Natural killer cell (primary cell): ENCODE results near the gene SYPL1. TPM values are rescaled to one million over a fixed set of nuclear protein-coding genes. Genes with fewer than 3 reads are reported as not detected.

ENCODE experiments used
- ATAC-seq, 3 donors: fragments of 150-1000 bp in 2 of 3; fragments of 200-7000 bp in 1 of 3; cut with Tn5 transposase; 1 replicate in 1 of 3; 2 replicates in 2 of 3; pipeline ENCODE4 v1.10.0; 2021; ENCODE audit warnings: mild to moderate bottlenecking in 2 of 3, moderate library complexity in 2 of 3
- DNase-seq, 2 donors: peaks; one replicate each; pipeline versions ENCODE4 v3.0.0 to v3.0.0-alpha.2; 2013 to 2021; ENCODE audit warnings: mixed read lengths in 1 of 2
- H3K27ac ChIP-seq: one replicate; pipeline ENCODE4 v1.5.1; 2013; ENCODE audit warnings: mild to moderate bottlenecking, low read length
- H3K27me3 ChIP-seq: one replicate; pipeline ENCODE4 v1.6.1; 2013; ENCODE audit warnings: low read length; ENCODE audit not compliant: control insufficient read depth, insufficient read depth
- H3K36me3 ChIP-seq: one replicate; pipeline ENCODE4 v1.6.1; 2013; ENCODE audit warnings: low read length; ENCODE audit not compliant: control insufficient read depth, insufficient read depth
- H3K4me1 ChIP-seq: one replicate; pipeline ENCODE4 v1.6.1; 2013; ENCODE audit warnings: low read length; ENCODE audit not compliant: control insufficient read depth, insufficient read depth
- H3K4me3 ChIP-seq: one replicate; pipeline ENCODE4 v1.5.1; 2013; ENCODE audit warnings: low read length
- H3K9me3 ChIP-seq: one replicate; pipeline ENCODE4 v1.6.1; 2013; ENCODE audit warnings: low read length; ENCODE audit not compliant: control insufficient read depth, insufficient read depth
- H3K27ac Mint-ChIP-seq, 2 donors: one replicate each; pipeline ENCODE4 v1.8.0; 2022; ENCODE audit warnings: mild to moderate bottlenecking in 2 of 2, mixed read lengths in 2 of 2, moderate library complexity in 1 of 2
- H3K27me3 Mint-ChIP-seq, 2 donors: one replicate each; pipeline ENCODE4 v1.8.0; 2022; ENCODE audit warnings: low read depth in 2 of 2, mixed read lengths in 2 of 2
- H3K36me3 Mint-ChIP-seq: one replicate; pipeline ENCODE4 v1.8.0; 2022; ENCODE audit warnings: mixed read lengths
- H3K4me1 Mint-ChIP-seq, 2 donors: one replicate each; pipeline ENCODE4 v1.8.0; 2022; ENCODE audit warnings: mixed read lengths in 2 of 2
- H3K4me3 Mint-ChIP-seq: one replicate; pipeline ENCODE4 v1.8.0; 2022; ENCODE audit warnings: mild to moderate bottlenecking, moderate library complexity, mixed read lengths
- H3K9me3 Mint-ChIP-seq, 2 donors: one replicate each; pipeline ENCODE4 v1.8.0; 2022; ENCODE audit warnings: mixed read lengths in 2 of 2
- WGBS: methylation state at CpG from one replicate; pipeline ENCODE4 v1.1.7; 2013; ENCODE audit warnings: missing lambda C conversion rate; ENCODE audit not compliant: insufficient coverage; 5-methylcytosine and 5-hydroxymethylcytosine counted together
- intact Hi-C: fragments of 100-400 bp; cut with micrococcal nuclease; formaldehyde crosslinking; loops from one replicate; pipeline ENCODE4 v1.14.2; 2022
- total RNA-seq, 4 donors: library from RNA; stranded (reverse); fragments of 120-200 nt in 1 of 4; gene quantifications; one replicate each; pipeline versions ENCODE4 v1.2.3 to v1.2.4, GENCODE V29; 2013 to 2022
- TF ChIP-seq, protein P1 (sequence below): fragments of 200-600 bp; IDR thresholded peaks from one replicate; pipeline ENCODE4 v1.8.0; 2022; ENCODE audit warnings: antibody characterized with exemption

The SYPL1 gene
- total RNA-seq, 3 donors from 2014 or later (not counting 1 experiment from before 2014, with no cell fraction given), result 13.1 to 22.2 (median 14.9) TPM

DNA sequence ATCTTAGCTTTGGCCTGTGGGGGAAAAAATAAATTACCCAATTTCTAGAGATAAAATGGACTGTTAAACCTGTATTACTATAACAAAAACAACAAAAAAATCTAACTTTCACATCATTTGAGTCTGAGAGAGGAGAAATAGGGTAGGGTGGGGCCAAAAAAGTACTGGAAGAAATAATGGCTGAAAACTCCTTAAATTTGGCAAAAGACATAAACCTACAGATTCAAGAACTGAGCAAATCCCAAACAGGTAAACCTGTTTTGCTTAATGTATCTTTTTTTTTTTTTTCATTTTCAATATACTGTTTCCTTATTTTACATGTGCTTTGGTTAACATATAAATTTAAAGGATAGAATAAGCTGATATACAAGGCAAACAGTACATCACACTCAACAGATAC, 27.1 kb downstream of the SYPL1 start:
- DNase-seq (no peak), ATAC-seq (no peak)
- TF ChIP-seq, protein P1, sequence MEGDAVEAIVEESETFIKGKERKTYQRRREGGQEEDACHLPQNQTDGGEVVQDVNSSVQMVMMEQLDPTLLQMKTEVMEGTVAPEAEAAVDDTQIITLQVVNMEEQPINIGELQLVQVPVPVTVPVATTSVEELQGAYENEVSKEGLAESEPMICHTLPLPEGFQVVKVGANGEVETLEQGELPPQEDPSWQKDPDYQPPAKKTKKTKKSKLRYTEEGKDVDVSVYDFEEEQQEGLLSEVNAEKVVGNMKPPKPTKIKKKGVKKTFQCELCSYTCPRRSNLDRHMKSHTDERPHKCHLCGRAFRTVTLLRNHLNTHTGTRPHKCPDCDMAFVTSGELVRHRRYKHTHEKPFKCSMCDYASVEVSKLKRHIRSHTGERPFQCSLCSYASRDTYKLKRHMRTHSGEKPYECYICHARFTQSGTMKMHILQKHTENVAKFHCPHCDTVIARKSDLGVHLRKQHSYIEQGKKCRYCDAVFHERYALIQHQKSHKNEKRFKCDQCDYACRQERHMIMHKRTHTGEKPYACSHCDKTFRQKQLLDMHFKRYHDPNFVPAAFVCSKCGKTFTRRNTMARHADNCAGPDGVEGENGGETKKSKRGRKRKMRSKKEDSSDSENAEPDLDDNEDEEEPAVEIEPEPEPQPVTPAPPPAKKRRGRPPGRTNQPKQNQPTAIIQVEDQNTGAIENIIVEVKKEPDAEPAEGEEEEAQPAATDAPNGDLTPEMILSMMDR, result no peak
- no peaks in the 10 kb centered on the region for H3K9me3 Mint-ChIP-seq
- Histone ChIP-seq H3K4me3 (no peak overlapping the region), H3K9me3 (no peaks in the 10 kb centered on the region), H3K27me3 (no peaks in the 10 kb centered on the region), H3K27ac (no peak overlapping the region), H3K4me1 (no peaks in the 10 kb centered on the region), H3K36me3 (peaks cover under 1% of the 10 kb centered on the region)
- intact Hi-C loops, result no loop called here
- peaks cover 0 to 10% of the 10 kb centered on the region in 2 donors for H3K4me1 Mint-ChIP-seq
- no peak overlapping the region for H3K27ac Mint-ChIP-seq
- no peaks in the 10 kb centered on the region for H3K36me3 Mint-ChIP-seq
- no peak overlapping the region for H3K4me3 Mint-ChIP-seq
- H3K27me3 Mint-ChIP-seq, result peaks cover 4 to 19% of the 10 kb centered on the region in 2 donors

DNA sequence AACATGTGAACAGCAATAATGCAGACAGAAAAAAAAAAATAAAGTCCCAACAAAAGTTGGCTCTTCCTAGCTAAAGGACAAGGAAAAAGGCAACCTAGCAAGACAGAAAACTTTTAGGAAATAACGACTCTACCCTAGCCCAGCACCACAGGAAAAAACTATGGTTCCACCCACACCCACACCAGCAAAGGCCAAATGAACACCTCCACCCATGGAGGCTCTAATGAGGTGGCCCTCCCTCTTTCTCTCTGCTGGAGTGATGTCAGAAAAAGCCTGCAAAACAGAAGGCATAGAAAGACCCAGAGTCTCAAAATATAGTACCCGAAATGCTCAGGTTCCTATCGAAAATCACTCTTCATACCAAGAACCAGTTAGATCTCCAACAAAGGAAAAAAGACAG, 28.4 kb downstream of the SYPL1 start:
- Histone ChIP-seq H3K4me1 (no peaks in the 10 kb centered on the region), H3K36me3 (no peaks in the 10 kb centered on the region), H3K4me3 (no peak overlapping the region), H3K27ac (no peak overlapping the region), H3K27me3 (no peaks in the 10 kb centered on the region), H3K9me3 (no peaks in the 10 kb centered on the region)
- Mint-ChIP-seq H3K4me1 (peaks cover 0 to 10% of the 10 kb centered on the region in 2 donors), H3K27me3 (peaks cover 11 to 28% of the 10 kb centered on the region in 2 donors), H3K9me3 (no peaks in the 10 kb centered on the region), H3K27ac (no peak overlapping the region), H3K4me3 (no peak overlapping the region), H3K36me3 (no peaks in the 10 kb centered on the region)
- intact Hi-C loops, result no loop called here
- ATAC-seq (no peak), DNase-seq (no peak)
- 72% methylated on average over 3 of the region's 3 CpGs for WGBS
- TF ChIP-seq, protein P1, result no peak

DNA sequence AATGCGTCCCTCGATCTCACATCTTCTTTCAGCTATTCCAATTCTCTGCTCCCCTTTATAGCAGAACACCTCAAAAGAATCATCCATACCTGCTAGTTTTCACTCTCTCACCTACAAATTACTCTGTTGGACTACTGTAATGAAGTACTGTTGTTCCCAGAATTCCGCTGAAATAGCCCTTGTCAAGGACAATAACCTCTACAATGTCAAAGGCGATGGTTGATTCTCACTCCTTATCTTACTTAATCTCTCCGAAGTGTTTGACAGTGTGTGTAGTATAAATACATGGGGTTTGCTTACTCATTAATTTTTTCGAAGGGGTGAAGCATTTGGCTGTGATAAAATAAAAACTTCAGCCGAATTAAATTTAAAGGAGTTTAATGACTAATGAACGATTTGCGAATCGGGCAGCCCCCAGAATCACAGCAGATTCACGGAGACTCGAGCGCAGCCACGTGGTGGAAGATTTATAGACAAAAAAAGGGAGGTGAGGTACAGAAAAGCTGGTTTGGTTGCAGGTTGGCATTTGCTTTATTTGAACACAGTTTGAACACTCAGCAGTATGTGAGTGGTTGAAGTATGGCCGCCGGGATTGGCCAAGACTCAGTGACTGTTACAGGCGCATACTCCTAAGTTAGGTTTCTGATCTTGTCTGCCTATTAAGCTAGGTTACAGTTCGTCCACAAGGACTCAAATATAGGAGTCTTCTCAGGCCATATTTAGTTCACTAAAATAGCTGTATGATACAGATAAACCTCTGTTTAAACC, 29.8 kb downstream of the SYPL1 start:
- intact Hi-C loops, result no loop called here
- TF ChIP-seq, protein P1, result no peak
- H3K4me1 Mint-ChIP-seq, result peaks cover 2 to 10% of the 10 kb centered on the region in 2 donors

More for the DNA sequence above, 29.8 kb downstream of the SYPL1 start:
- H3K9me3 ChIP-seq, result no peaks in the 10 kb centered on the region
- Mint-ChIP-seq H3K36me3 (no peaks in the 10 kb centered on the region), H3K9me3 (no peaks in the 10 kb centered on the region), H3K4me3 (no peak overlapping the region), H3K27me3 (peaks cover 13 to 35% of the 10 kb centered on the region in 2 donors), H3K27ac (no peak overlapping the region)
- 93% methylated on average over 16 of the region's 18 CpGs for WGBS
- no peak overlapping the region for H3K4me3 ChIP-seq
- no peak overlapping the region for H3K27ac ChIP-seq
- no peaks in the 10 kb centered on the region for H3K27me3 ChIP-seq
- H3K4me1 ChIP-seq, result no peaks in the 10 kb centered on the region
- no peaks in the 10 kb centered on the region for H3K36me3 ChIP-seq
- ATAC-seq (no peak), DNase-seq (no peak)
